GM21528 (cell line): ENCODE measurements around the gene MYRIP.

Experiments used
- ATAC-seq: cut with Tn5 transposase; IDR thresholded peaks from one replicate; pipeline ENCODE4 v1.9.1; 2021; ENCODE audit warnings: mild to moderate bottlenecking, moderate library complexity; ENCODE audit not compliant: unreplicated experiment, low FRiP score

MYRIP gene

DNA sequence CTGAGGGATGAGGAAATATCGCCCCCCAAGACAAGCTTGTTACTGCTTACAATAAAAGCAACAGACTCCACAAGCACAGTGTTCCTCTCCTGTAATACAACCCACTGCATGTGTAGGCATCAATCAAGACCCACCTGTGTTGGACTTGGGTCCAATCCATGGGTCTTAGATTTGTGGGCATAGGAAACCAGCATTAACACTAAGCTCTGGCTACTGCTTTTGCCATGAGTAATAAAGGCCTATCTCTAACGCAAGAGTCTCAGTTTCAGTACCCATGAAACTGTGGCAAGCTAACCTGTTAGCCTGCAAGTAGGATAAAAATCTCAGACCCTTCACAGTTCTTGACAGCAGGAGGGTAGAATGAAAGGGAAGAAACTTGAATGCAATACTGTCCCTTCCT lies 494.9 kb downstream of the MYRIP start:
- ATAC-seq, result no peak

- ATAC-seq, result no peak
Observed at GRCh38 chr3:40306336-40306735, 496.9 kb downstream of the MYRIP start.

GRCh38 chr3:40307176-40307575 lies 497.8 kb downstream of the MYRIP start:
- no peak for ATAC-seq

- peak; percentile 5 for ATAC-seq
Observed at GRCh38 chr3:40308725-40309417, 499.5 kb downstream of the MYRIP start.

- ATAC-seq, result peak; percentile 97
Observed at GRCh38 chr3:40309418-40309924, 500.1 kb downstream of the MYRIP start, which contains the start of gene EIF1B. Gene EIF1B (plus strand): TSS chr3:40309707. CDS start chr3:40309942, 235 bp downstream.
